ENCODE measurements around the gene CEP170B.

DNA sequence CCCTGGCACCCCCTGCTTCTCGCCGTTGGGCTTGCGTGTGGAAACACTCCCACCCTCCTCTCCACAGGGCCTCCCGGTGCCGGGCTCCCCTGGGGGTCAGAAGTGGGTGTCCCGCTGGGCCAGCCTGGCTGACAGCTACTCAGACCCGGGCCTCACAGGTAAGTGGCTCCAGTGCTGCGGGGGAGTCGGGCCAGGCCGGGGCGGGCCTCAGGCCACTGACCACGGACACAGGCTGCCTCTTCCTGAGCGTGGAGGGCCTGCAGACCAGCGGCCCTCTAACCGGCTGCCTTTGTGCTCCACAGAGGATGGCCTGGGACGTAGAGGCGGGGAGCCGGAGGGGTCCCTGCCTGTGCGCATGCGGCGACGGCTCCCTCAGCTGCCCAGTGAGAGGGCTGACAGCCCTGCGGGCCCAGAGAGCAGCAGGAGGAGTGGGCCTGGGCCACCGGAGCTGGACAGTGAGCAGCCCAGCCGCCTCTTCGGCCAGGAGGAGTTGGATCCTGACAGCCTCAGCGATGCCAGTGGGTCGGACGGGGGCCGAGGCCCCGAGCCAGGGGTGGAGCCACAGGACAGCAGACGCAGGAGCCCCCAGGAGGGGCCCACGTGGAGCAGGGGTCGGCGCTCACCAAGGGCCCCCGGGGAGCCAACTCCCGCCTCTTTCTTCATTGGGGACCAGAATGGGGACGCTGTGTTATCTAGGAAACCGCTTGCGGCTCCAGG lies 21.1 kb downstream of the CEP170B start:
- TF ChIP-seq, protein P1, sequence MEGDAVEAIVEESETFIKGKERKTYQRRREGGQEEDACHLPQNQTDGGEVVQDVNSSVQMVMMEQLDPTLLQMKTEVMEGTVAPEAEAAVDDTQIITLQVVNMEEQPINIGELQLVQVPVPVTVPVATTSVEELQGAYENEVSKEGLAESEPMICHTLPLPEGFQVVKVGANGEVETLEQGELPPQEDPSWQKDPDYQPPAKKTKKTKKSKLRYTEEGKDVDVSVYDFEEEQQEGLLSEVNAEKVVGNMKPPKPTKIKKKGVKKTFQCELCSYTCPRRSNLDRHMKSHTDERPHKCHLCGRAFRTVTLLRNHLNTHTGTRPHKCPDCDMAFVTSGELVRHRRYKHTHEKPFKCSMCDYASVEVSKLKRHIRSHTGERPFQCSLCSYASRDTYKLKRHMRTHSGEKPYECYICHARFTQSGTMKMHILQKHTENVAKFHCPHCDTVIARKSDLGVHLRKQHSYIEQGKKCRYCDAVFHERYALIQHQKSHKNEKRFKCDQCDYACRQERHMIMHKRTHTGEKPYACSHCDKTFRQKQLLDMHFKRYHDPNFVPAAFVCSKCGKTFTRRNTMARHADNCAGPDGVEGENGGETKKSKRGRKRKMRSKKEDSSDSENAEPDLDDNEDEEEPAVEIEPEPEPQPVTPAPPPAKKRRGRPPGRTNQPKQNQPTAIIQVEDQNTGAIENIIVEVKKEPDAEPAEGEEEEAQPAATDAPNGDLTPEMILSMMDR (IDR thresholded peaks at IDR 0.05): no peak
- TF ChIP-seq EP300 (IDR thresholded peaks at IDR 0.05) (no peak), POLR2A (IDR thresholded peaks at IDR 0.05) (no peak), POLR2AphosphoS5 (IDR thresholded peaks at IDR 0.05) (no peak)
